Measurements from ENCODE around the gene GSTM3. TPM values are rescaled to one million over a fixed set of nuclear protein-coding genes. Genes with fewer than 3 reads are reported as not detected.

GSTM3 gene
- total and polyA plus RNA-seq, 10 of the 15 experiments (the other 5 are each of a cell fraction or from before 2014, with no cell fraction given), result not detected

DNA sequence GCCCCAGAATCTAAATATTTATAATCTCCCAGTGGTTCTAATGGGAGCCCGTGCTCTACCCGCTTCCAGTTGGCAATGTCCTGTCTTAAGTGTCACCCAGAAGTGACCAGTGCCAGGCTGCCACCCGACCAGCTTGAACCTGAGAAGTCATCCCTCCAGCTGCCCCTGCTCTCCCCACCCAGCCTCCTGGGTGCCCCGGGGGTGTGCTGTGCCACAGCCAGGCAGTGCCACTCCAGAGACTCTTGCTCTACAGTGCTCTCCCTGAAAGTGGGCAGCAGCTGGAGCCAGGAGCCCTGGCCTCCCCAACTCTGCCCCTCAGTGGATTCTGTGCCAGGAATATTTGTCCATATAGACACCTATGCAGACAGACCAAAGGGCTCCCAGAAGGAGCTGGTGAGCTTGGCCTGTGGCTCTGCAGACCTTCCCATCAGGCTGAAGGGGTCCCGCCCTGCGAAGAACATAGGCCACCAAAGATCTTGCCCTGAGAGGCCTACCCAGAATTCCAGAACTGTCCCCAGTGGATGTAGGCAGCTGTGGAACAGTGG, 31.9 kb upstream of the GSTM3 start:
- Histone ChIP-seq H3K27ac (ENCODE audit: control insufficient read depth, insufficient read depth) (no peak overlapping the region), H3K36me3 (ENCODE audit: control insufficient read depth in 2 of 2, insufficient read depth in 2 of 2, low read length in 1 of 2) (no peaks in the 10 kb centered on the region), H3K79me2 (ENCODE audit: control insufficient read depth, insufficient read depth, low read length) (no peaks in the 10 kb centered on the region), H3K4me3 (no peak overlapping the region), H3K27me3 (replicated peaks in 1 of 2; ENCODE audit: control insufficient read depth in 2 of 2, insufficient read depth in 2 of 2, low read length in 1 of 2) (peaks cover 0 to 2% of the 10 kb centered on the region in 2 experiments; a peak in 1 of 4 replicates), H4K20me1 (ENCODE audit: control insufficient read depth, insufficient read depth) (no peaks in the 10 kb centered on the region), H2AFZ (ENCODE audit: control insufficient read depth, low read depth, low read length) (no peak overlapping the region), H3K4me1 (ENCODE audit: control insufficient read depth, insufficient read depth, low read length) (no peaks in the 10 kb centered on the region), H3K9me3 (replicated peaks; ENCODE audit: control insufficient read depth, insufficient read depth, low read length) (no peaks in the 10 kb centered on the region), H3K9ac (ENCODE audit: control insufficient read depth, insufficient read depth, low read length) (no peak overlapping the region), H3K4me2 (ENCODE audit: control insufficient read depth, insufficient read depth) (no peak overlapping the region)
- WGBS (ENCODE audit: insufficient coverage, insufficient replicate concordance, low lambda C conversion rate, missing lambda C conversion rate), result 66% methylated on average over 6 of the region's 6 CpGs
- CTCF ChIA-PET, result interaction anchor here (0.8 to 27.2 kb wide), 8 partner anchors 10 to 243 kb away, joined by 3 to 759 read pairs (median 64); partner anchors contain the start of genes AHCYL1 and GNAI3
- SMC1A ChIA-PET (ENCODE audit: uncharacterized antibody, unreplicated experiment), result interaction anchor here (1.0 to 23.1 kb wide), 6 partner anchors 122 to 227 kb away, joined by 3 to 431 read pairs (median 49); partner anchors contain the start of gene AHCYL1
- in situ Hi-C loops (cut with MboI) (loop anchor here (5.0 kb wide), 2 partner anchors 130 to 225 kb away; partner anchors contain the start of gene GNAI3), intact Hi-C loops (cut with micrococcal nuclease; ENCODE audit: unreplicated experiment) (loop anchor here (1.0 to 5.0 kb wide), 2 partner anchors 130 to 225 kb away; no protein-coding TSS in a partner anchor)
- FAIRE-seq (no peak), DNase-seq (ENCODE audit: low read depth, low spot score) (no peak), ATAC-seq (no peak)
- TF ChIP-seq BRCA1 (IDR thresholded peaks at IDR 0.05; ENCODE audit: low read depth, low read length), result no peak
- no peak for TF ChIP-seq MYB (IDR thresholded peaks at IDR 0.05; ENCODE audit: borderline replicate concordance, low read depth, low read length)
- TF ChIP-seq MEF2A (IDR thresholded peaks at IDR 0.05; ENCODE audit: insufficient read depth, low read depth, low read length), result no peak
- no peak for TF ChIP-seq SMAD5 (IDR thresholded peaks at IDR 0.05; ENCODE audit: low read depth)
- no peak for TF ChIP-seq STAT1 (conservative IDR thresholded peaks at IDR 0.05)
- no peak for TF ChIP-seq KAT2A (conservative IDR thresholded peaks at IDR 0.05; ENCODE audit: control insufficient read depth, low read depth, low read length)
- TF ChIP-seq, protein P1, sequence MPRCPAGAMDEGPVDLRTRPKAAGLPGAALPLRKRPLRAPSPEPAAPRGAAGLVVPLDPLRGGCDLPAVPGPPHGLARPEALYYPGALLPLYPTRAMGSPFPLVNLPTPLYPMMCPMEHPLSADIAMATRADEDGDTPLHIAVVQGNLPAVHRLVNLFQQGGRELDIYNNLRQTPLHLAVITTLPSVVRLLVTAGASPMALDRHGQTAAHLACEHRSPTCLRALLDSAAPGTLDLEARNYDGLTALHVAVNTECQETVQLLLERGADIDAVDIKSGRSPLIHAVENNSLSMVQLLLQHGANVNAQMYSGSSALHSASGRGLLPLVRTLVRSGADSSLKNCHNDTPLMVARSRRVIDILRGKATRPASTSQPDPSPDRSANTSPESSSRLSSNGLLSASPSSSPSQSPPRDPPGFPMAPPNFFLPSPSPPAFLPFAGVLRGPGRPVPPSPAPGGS (IDR thresholded peaks at IDR 0.05; ENCODE audit: borderline replicate concordance, insufficient read depth, low read depth, low read length, poor library complexity, severe bottlenecking), result no peak
- RAD21 ChIA-PET (ENCODE audit: unreplicated experiment), result interaction anchor here (0.9 to 14.8 kb wide), 7 partner anchors 117 to 238 kb away, joined by 3 to 390 read pairs (median 43); partner anchors contain the start of genes AHCYL1 and GSTM4
- POLR2A ChIA-PET, result no interaction called here
- BruUV-seq (replicated peaks), result no TSS peak

Data from GM12878 (cell line).